GM23248 (cell line): ENCODE data around the gene UBALD2. TPM values are rescaled to one million over a fixed set of nuclear protein-coding genes. Genes with fewer than 3 reads are reported as not detected.

Experiments used
- DNase-seq: peaks from one replicate; pipeline ENCODE4 v3.0.0-alpha.2; 2015
- H2AFZ ChIP-seq: fragments of 200-600 bp; sonication (generic); 2 replicates; pipeline ENCODE4 v1.6.1; 2016; ENCODE audit warnings: antibody characterized with exemption
- H3F3A ChIP-seq: fragments of 200-600 bp; sonication (generic); 2 replicates; pipeline ENCODE4 v1.6.1; 2016; ENCODE audit warnings: mild to moderate bottlenecking, antibody characterized with exemption, mixed run types; ENCODE audit not compliant: insufficient read depth
- H3K27ac ChIP-seq: fragments of 200-600 bp; sonication (generic); 2 replicates; pipeline ENCODE4 v1.5.1; 2016; ENCODE audit warnings: mild to moderate bottlenecking
- H3K27me3 ChIP-seq: fragments of 200-600 bp; sonication (generic); replicated peaks from 2 replicates; pipeline ENCODE4 v1.6.1; 2016; ENCODE audit warnings: mild to moderate bottlenecking; ENCODE audit not compliant: insufficient read depth
- H3K36me3 ChIP-seq: fragments of 200-600 bp; sonication (generic); 2 replicates; pipeline ENCODE4 v1.6.1; 2016; ENCODE audit warnings: low read depth, mild to moderate bottlenecking
- H3K4me1 ChIP-seq: fragments of 200-600 bp; sonication (generic); 2 replicates; pipeline ENCODE4 v1.6.1; 2016; ENCODE audit warnings: mild to moderate bottlenecking; ENCODE audit not compliant: insufficient read depth
- H3K4me2 ChIP-seq: fragments of 200-600 bp; sonication (generic); one replicate; pipeline ENCODE4 v1.6.1; 2016; ENCODE audit warnings: mild to moderate bottlenecking; ENCODE audit not compliant: unreplicated experiment
- H3K4me3 ChIP-seq: fragments of 200-600 bp; sonication (generic); 2 replicates; pipeline ENCODE4 v1.5.1; 2016; ENCODE audit warnings: mild to moderate bottlenecking
- H3K79me2 ChIP-seq: fragments of 200-600 bp; sonication (generic); 2 replicates; pipeline ENCODE4 v1.6.1; 2016; ENCODE audit warnings: mild to moderate bottlenecking; ENCODE audit not compliant: insufficient read depth
- H3K9ac ChIP-seq: fragments of 200-600 bp; sonication (generic); 2 replicates; pipeline ENCODE4 v1.6.1; 2016; ENCODE audit warnings: mild to moderate bottlenecking
- H3K9me2 ChIP-seq: fragments of 200-600 bp; sonication (generic); 2 replicates; pipeline ENCODE4 v1.6.1; 2016; ENCODE audit warnings: mixed run types, mild to moderate bottlenecking, moderate library complexity; ENCODE audit not compliant: insufficient read depth
- H3K9me3 ChIP-seq: fragments of 200-600 bp; sonication (generic); one replicate; pipeline ENCODE4 v1.6.1; 2017; ENCODE audit warnings: low read depth
- H4K20me1 ChIP-seq: fragments of 200-600 bp; sonication (generic); 2 replicates; pipeline ENCODE4 v1.6.0; 2016; ENCODE audit not compliant: insufficient read depth
- EZH2 ChIP-seq: fragments of 200-600 bp; sonication (generic); IDR thresholded peaks from 2 replicates; pipeline ENCODE4 v1.6.1; 2018; ENCODE audit warnings: antibody characterized with exemption, mild to moderate bottlenecking; ENCODE audit not compliant: insufficient read depth, poor library complexity, severe bottlenecking
- EZH2phosphoT487 ChIP-seq: fragments of 200-600 bp; sonication (generic); IDR thresholded peaks from 2 replicates; pipeline ENCODE4 v1.6.1; 2018; ENCODE audit warnings: antibody characterized with exemption, moderate library complexity, mild to moderate bottlenecking, low read depth; ENCODE audit not compliant: insufficient read depth
- WGBS, 2 experiments: methylation state at CpG; one replicate each; pipeline ENCODE4 v1.1.6; 2015 to 2017; ENCODE audit warnings: low lambda C conversion rate in 2 of 2, low coverage in 1 of 2; ENCODE audit errors: missing lambda C conversion rate in 2 of 2; 5-methylcytosine and 5-hydroxymethylcytosine counted together
- in situ Hi-C: fragments of 300-500 bp; cut with MboI; formaldehyde crosslinking; loops from 2 replicates; pipeline ENCODE4 v1.15.0; 2020
- polyA plus RNA-seq: library from polyadenylated mRNA; unstranded; fragments of >200 nt; fragmentation: Nextera tagmentation; extraction: Ambion mirVana; gene quantifications from 2 replicates; pipeline ENCODE4 v1.2.1, GENCODE V29; 2016
- total RNA-seq: library from RNA; depleted of rRNA; stranded (reverse); fragments of >200 nt; shearing (Covaris generic); gene quantifications from 2 replicates; pipeline ENCODE4 v1.2.3, GENCODE V29; 2014

Gene UBALD2
- total and polyA plus RNA-seq, 2 experiments from 2014 or later: 0.56 to 6.4 TPM

GRCh38 chr17:76260669-76261068, 4.5 kb upstream of the UBALD2 start:
- no peak overlapping the region for H3K4me2 ChIP-seq

GRCh38 chr17:76261421-76262215, 3.5 kb upstream of the UBALD2 start:
- in situ Hi-C loops: no loop called here
- peaks cover 9% of the 10 kb centered on the region for H3K4me1 ChIP-seq
- no peaks in the 10 kb centered on the region for H3K9me2 ChIP-seq
- no peak overlapping the region for H3K4me3 ChIP-seq
- no peaks in the 10 kb centered on the region for H3K9me3 ChIP-seq
- 81 to 85% methylated on average over 21 to 23 of the region's 23 CpGs for WGBS, 2 experiments
- H2AFZ ChIP-seq: no peak overlapping the region
- no peak overlapping the region for H3K4me2 ChIP-seq
- TF ChIP-seq EZH2 (no peak), EZH2phosphoT487 (no peak)
- H3K27ac ChIP-seq: no peak overlapping the region
- H4K20me1 ChIP-seq: no peaks in the 10 kb centered on the region
- DNase-seq: no peak
- H3K27me3 ChIP-seq: no peaks in the 10 kb centered on the region
- H3F3A ChIP-seq: peaks cover 7% of the 10 kb centered on the region
- H3K79me2 ChIP-seq: peaks cover 11% of the 10 kb centered on the region
- H3K9ac ChIP-seq: no peak overlapping the region
- H3K36me3 ChIP-seq: no peaks in the 10 kb centered on the region

More at GRCh38 chr17:76260669-76261068, 4.5 kb upstream of the UBALD2 start:
- no peak for DNase-seq
- peaks cover 7% of the 10 kb centered on the region for H3F3A ChIP-seq
- TF ChIP-seq EZH2 (no peak), EZH2phosphoT487 (no peak)
- WGBS, 2 experiments: 82% methylated on average over 5 of the region's 5 CpGs
- H3K27me3 ChIP-seq: no peaks in the 10 kb centered on the region
- no peaks in the 10 kb centered on the region for H3K9me3 ChIP-seq
- H3K4me1 ChIP-seq: peaks cover 6% of the 10 kb centered on the region
- no peaks in the 10 kb centered on the region for H3K36me3 ChIP-seq
- no peak overlapping the region for H3K4me3 ChIP-seq
- H3K27ac ChIP-seq: no peak overlapping the region
- H2AFZ ChIP-seq: no peak overlapping the region
- no peaks in the 10 kb centered on the region for H4K20me1 ChIP-seq
- in situ Hi-C loops: no loop called here
- H3K9me2 ChIP-seq: no peaks in the 10 kb centered on the region
- no peak overlapping the region for H3K9ac ChIP-seq
- H3K79me2 ChIP-seq: peaks cover 1% of the 10 kb centered on the region

- H3K79me2 ChIP-seq: peaks cover 23% of the 10 kb centered on the region
- WGBS, 2 experiments: 85 to 88% methylated on average over 9 of the region's 9 CpGs
- H3K9me3 ChIP-seq: no peaks in the 10 kb centered on the region
- H3F3A ChIP-seq: peaks cover 7% of the 10 kb centered on the region
- DNase-seq: no peak
- peaks cover 16% of the 10 kb centered on the region for H3K4me1 ChIP-seq
- H3K36me3 ChIP-seq: no peaks in the 10 kb centered on the region
- no peak overlapping the region for H3K4me3 ChIP-seq
- H3K9me2 ChIP-seq: no peaks in the 10 kb centered on the region
- H3K27ac ChIP-seq: no peak overlapping the region
- no peak for TF ChIP-seq EZH2
- no peak for TF ChIP-seq EZH2phosphoT487
- no peak overlapping the region for H3K4me2 ChIP-seq
- in situ Hi-C loops: no loop called here
- no peak overlapping the region for H3K9ac ChIP-seq
- H4K20me1 ChIP-seq: no peaks in the 10 kb centered on the region
- no peaks in the 10 kb centered on the region for H3K27me3 ChIP-seq
- no peak overlapping the region for H2AFZ ChIP-seq
Observed at GRCh38 chr17:76262732-76263344, 2.3 kb upstream of the UBALD2 start.

GRCh38 chr17:76263896-76264295, 1.3 kb upstream of the UBALD2 start:
- H3K4me3 ChIP-seq: no peak overlapping the region
- no peaks in the 10 kb centered on the region for H3K9me3 ChIP-seq
- TF ChIP-seq EZH2phosphoT487 (no peak), EZH2 (no peak)
- no peak for DNase-seq
- 97 to 98% methylated on average over 5 of the region's 5 CpGs for whole genome bisulfite sequencing, 2 experiments
- peaks cover 34% of the 10 kb centered on the region for H3K79me2 ChIP-seq
- no peak overlapping the region; the same call in 1 of the 2 replicates for H2AFZ ChIP-seq
- no peak overlapping the region for H3K4me2 ChIP-seq
- peak overlapping the region; percentile 56; the same call in 1 of the 2 replicates for H3K9ac ChIP-seq
- H3F3A ChIP-seq: peaks cover 7% of the 10 kb centered on the region
- peak overlapping the region; percentile 70 for H3K27ac ChIP-seq
- in situ Hi-C loops: no loop called here
- no peaks in the 10 kb centered on the region for H3K36me3 ChIP-seq
- H3K4me1 ChIP-seq: peaks cover 22% of the 10 kb centered on the region
- no peaks in the 10 kb centered on the region for H3K9me2 ChIP-seq
- H3K27me3 ChIP-seq: no peaks in the 10 kb centered on the region
- no peaks in the 10 kb centered on the region for H4K20me1 ChIP-seq
